Measurements from ENCODE around the gene THAP6.
"Not testable (repeated sequence)": the region's sequence is repeated elsewhere in the genome, so short reads cannot be mapped to it uniquely, and the experiment has no call there.

Gene THAP6, protein sequence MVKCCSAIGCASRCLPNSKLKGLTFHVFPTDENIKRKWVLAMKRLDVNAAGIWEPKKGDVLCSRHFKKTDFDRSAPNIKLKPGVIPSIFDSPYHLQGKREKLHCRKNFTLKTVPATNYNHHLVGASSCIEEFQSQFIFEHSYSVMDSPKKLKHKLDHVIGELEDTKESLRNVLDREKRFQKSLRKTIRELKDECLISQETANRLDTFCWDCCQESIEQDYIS

DNA sequence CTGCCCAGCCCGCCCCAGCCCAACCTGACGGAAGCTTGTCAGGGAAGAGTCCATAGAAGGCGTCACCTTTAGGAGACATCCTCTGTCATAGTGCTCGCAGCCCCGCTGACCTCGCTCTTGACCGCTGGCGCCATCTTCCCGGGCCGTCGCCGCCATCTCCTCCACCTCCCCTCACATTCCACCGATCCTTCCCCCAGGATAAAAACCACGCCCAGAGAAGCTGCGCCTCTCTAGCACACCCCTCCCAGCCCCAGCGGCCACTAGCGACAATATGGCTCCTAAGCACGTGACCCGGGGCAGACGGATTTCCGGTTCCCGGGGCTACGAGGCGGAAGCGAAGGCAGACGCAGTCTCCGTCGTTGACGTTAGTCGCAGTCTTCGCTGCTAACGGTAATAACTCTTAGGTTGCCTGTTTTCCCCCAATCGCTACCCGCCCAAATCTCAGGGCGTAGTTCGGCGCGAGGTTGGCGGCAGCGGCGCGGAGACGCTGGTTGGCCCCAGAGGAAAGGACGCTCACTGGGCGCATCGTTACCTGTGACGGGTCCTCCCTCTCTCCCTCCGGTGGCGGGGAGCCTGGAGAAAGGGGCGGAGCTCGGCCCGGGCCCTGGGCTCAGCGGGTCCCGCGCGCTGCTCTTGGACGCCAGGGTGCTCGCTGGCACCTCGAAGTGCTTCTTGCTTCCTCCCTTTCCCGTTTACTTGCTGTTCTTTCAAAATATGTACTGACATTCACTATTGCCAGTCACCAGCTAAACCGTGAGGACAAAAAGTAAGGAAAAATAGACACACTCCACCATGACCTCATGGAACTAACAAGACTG is at the start of gene THAP6, which contains the start of gene RCHY1:
THAP6 (plus strand) TSS at position 343 of the 818 bp plus-strand sequence. CDS start 980 bp downstream, outside the sequence.
RCHY1 (minus strand) TSS at position 273 of the 818 bp plus-strand sequence; CDS start at position 156, 117 bp downstream.
- peak; percentile 86 to 88 for DNase-seq

DNA sequence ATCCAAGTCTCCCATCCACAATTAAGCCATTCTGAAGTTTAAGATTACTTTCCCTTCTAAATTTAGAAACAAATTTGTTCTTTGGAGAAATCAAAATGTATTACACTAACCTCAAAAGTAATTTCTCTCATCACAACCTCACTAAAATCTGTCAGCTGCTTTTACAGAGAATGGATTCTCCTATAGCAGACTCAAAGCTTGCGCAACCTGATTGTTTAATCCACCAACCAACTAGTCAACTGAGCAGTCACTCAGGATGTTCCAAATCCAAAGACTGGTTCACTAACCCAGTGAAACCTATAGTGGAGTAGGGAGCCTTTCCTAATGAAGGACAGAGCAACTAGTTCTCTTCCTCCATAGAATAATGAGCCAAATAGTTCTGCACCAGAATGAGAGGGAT is 44.4 kb upstream of the THAP6 start:
- no peak for DNase-seq

DNA sequence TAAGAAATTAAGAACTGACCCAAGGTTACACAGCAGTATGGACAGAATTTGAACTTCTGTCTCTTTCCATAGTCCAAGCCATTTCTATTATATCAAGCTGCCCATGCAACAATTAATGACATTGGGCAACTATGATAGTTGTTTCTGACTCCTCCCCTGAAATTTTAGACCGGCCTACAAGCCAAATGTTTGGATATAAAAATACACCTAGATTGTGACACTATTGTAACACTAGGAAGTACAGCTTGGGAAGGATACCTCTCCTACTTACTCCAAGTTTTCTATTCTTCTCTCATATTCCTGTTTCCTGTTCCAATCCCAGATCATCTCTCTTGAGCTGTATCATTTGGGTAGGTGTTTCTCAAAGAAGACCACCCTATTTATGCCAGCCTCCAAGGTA is 43.5 kb upstream of the THAP6 start:
- DNase-seq: no peak

DNA sequence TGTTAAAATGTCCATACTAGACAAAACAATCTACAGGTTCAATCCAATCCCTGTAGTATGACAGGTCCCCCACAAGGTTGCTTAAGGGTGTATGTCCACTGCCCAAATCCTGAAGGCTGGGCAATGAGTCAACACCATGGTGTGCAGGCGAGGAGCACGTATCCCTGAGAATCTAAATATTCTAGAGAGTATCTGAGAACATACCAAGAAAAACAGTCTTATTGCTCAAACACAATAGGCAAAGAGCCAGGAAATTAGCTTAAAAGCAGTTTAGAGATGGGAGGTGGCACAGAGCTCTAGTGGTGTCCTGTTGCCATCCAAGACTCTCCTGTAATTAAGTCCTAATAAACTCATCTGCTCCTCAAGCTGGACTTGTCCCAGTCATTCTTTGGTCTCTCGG is 37.1 kb upstream of the THAP6 start:
- no peak for DNase-seq

DNA sequence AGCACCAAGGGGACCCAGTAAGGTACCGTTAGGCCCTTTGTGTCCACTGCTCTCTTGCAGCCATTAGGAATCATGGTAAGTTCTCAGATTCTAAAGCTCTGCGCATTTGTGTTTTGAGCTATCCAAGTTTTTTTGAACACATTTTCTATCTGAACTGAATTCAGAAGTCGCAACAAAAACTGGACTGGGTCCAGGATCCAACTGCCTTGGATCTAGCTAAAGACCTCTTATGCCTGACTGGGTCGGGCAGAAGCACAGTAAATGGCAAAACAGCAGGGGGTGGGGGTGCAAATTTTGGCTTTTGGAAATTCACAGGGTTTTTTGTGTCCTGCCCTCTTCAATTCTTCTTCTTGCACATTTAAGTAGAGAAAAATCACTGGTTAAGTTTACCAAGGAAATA is 30.1 kb upstream of the THAP6 start:
- DNase-seq: no peak

DNA sequence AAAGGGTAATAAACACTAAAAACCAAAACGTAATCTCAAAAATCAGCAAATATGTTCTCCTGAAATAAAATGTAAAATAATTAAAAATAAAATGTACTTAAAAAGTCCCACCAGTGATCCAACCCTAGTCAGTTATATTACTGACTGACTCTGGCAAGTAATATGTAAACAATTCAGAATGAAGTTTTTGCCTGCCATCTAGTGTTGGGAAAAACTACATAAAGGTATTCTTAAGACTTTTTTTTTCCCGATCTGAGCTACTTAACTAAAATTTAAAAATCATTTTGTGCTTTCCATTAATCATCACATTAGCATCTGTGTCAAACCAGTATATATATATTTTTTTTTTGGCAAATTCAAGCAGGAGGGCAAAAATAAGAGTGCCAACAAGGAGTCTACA is 24.1 kb upstream of the THAP6 start:
- no peak for DNase-seq

DNA sequence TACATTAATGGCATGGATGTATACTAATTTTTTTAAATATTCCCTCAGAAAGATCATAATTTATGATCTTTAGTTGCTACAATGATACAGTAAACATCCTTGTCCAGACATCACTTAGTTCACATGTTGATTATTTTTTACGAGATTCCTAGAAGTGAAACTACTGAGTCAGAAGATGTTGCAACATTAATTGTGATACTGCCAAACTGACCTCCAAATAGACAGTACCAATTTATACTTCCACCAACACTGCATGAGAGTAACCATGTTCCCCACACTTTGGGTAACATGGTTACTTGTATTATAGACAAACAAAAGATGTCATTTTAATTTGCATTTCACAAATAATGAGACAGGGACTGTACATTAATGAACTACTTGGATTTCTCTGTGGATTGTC is 19.7 kb upstream of the THAP6 start:
- DNase-seq: no peak

DNA sequence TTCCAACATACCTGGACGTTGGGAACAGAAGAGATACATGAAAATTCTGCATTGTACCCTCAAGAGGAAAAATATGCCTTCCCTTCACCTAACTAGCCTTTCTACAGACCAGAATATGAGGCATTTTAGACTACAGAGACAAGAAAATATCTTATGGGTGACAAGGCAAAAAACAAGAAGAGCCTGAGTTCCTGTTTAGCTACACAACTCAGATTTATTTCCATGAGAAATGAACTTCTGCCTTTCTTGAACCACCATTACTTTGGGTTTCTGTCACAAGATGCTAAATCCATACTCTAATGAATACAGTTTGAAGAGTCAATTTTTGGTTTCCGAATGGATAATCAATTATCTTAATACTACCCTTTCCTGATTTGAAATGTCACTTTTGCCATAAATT is 18.8 kb upstream of the THAP6 start:
- no peak for DNase-seq

DNA sequence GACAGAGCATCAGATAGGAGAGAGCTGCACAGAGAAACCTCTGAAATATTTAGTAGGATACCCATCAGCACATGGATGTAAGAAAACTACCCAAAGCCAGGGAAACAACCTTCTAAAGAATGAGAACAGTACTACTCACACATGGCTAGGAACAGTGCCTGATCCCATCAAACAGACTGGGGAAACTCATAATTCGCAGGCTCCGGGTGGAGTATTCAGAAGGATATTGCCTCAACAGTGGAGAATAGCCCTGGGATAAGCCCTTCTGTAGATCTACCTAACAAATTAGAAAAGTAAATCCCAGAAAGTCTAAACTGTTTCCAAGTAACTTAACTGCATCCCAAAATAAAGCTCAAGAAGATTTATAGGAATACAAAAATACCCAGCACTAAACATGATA is 17.9 kb upstream of the THAP6 start:
- DNase-seq: no peak

DNA sequence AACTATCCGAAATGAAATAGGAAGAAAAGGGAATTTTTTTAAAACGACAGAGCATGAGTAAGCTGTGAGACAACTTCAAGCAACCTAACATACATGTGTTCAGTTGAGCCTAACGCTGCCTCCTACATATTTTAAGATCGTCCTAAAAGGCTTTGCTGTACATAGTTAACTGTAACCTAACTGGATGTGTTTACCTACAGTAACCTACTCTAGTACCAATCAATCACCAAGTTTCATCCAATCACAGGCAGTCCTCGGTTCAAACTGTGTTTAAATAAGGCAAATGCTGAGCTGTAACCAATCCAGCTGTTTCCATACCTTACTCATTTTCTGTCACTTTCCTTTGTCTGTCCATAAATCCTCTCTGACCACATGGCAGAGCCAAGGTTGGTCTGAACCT is 17.1 kb upstream of the THAP6 start:
- DNase-seq: no peak

DNA sequence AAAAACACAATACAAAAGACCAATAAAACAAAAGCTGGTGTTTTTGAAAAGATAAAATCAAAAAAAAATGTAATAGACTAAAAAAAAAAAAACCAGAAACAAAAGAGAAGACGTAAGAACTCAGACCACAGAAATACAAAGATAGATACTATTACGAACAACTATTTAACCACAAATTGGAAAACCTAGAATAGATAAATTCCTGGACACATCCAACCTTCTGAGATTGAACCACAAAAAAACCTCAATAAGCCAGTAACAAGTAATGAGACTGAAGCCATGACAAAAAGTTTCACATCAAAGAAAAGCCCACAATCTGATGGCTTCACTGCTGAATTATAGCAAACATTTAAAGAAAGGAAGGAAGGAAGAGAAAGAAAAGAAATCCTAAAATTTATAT is 16.2 kb upstream of the THAP6 start:
- DNase-seq: no peak

DNA sequence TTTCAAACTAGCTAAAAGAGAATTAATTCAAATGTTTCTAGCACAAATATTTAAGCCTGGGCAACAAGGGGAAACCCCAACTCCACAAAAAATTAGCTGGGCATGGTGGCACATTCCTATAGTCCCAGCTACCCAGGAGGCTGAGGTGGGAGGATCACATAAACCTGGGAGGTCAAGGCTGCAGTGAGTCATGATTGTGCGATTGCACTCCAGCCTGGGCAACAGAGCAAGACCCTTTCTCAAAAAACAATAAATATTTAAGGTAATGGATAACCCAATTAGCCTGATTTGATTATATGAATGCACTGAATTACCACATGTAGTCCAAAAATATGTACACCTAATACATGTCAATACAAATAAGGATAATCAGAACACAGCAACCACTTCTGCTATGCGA is 14.4 kb upstream of the THAP6 start:
- no peak for DNase-seq

DNA sequence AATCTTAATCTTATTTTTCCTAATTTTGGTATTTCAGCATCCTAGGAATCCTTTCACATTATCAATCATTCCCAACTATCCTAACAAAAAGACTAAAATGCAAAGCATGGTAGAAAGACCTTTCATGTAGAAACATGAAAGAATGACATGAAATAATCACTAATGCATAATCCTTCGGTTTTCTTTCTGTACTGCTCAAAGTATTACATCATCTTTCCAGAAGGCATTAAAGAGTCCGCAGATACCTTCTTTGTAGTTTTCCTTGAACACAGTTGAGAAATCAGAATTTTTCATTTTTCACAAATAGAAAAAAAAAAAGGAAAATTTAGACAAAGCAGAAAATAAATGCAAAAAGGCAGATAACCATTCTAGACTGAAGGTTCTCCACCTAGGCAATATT is 11.6 kb upstream of the THAP6 start:
- no peak for DNase-seq

DNA sequence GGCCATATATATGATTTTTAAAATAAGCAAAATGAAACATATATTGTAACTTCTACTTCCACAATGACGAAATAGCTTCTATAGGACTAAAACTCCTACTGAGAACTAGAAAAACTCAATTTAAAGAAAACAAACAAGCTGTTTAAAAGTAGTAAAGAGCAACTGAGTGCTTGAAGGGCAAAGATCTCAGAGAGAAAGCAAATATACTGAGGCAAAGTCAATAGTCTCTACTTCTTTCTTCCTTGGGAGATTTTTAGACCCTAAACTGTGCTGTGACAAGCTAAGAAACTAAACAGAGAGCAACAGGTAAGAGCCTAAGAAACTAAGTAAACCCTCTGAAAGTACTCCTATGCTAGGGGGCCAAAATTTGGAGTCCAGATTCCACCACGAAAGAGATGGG is 8.6 kb upstream of the THAP6 start:
- DNase-seq: no peak

DNA sequence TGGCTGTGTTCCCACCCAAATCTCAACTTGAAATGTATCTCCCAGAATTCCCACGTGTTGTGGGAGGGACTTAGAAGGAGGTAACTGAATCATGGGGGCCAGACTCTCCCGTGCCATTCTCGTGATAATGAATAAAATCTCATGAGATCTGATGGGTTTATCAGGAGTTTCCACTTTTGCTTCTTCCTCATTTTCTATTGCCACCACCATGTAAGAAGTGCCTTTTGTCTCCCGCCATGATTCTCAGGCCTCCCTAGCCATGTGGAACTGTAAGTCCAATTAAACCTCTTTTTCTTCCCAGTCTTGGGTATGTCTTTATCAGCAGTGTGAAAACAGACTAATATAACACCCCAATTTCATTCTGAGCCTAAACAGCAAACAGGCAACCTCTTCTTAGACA is 4.7 kb upstream of the THAP6 start:
- DNase-seq: not testable (repeated sequence)

DNA sequence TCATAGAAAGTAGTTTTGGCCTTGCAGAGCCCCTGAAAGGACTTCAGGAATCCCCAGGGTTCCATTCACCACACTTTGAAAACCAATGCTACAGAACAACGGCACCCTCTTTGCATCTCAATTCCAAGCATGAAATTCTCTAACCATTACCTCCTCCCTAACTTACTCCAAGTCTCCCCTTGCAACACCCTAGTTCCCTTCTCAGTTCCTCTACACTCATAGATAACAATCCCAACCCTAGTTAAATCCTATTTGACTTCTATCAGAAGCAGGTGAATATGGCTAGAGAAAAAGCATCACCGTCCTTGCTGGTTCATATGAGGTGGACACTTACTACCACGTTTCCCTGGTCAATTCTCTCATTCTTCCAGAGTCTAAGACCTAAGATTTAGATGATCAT is 2.4 kb upstream of the THAP6 start:
- DNase-seq: no peak

DNA sequence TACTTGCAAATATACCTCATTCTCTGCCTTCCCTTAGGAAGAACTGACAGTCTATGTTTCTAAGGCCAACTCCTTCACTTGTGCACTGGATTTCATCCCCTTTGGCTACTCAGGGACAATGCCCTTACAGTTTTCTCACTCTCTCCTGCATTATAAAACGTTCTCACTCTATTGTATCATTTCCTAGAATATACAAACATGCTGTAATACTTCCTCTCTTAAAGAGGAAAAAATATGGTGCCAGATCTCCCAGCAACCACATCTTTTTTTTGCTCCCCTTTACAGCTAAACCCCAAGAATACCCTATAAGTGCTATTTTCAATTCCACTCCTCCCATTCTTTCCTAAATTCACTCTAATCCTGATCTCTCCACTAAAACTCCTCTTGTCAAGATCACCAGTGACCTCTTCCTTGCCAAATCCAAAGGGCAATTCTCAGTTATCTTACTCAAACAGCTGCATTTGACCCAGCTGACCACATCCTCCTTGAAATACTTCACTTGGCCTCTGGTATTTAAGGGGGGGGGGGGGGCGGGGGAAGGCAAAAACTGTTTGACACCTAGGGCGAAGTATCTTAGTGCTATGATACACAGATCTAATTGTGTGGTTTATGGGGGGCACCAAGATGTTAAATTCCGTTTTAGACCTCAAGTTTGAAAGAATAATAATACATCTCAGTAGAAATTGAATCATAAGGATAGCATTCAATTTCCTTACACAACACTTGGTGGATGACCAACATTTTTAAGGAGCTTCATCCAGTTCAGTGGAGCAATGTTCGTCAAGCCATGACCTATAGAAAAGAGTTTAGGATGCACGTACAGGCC is 1.7 kb upstream of the THAP6 start:
- DNase-seq: no peak

DNA sequence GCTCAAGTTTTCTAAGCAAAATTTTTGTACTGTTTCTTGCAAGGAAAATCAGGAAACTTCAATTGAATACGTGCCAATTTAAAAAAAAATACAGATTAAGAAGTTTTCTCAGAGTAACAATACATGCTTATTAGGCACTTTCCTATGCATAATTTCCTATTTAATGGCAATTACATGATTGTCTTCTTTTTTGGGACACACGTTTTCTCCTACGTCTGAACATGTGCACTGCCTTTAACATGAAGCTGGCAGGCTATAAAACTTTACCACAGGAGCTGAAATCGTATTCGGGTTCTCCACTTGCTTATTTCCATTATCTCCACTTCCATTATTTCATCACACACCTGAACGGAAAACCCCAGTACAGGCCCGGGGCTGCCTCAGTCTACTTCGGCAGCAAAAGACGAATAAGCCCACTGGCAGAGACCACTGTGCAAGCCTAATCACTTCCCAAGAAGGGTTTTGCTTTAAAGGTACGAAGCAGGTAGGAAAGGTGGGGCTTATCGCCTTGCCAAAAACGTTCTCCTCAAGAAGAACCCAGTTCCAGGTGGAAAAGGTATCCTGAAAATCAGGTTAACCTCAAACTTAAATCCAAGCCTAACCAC is 645 bp upstream of the THAP6 start:
- no peak for DNase-seq

DNA sequence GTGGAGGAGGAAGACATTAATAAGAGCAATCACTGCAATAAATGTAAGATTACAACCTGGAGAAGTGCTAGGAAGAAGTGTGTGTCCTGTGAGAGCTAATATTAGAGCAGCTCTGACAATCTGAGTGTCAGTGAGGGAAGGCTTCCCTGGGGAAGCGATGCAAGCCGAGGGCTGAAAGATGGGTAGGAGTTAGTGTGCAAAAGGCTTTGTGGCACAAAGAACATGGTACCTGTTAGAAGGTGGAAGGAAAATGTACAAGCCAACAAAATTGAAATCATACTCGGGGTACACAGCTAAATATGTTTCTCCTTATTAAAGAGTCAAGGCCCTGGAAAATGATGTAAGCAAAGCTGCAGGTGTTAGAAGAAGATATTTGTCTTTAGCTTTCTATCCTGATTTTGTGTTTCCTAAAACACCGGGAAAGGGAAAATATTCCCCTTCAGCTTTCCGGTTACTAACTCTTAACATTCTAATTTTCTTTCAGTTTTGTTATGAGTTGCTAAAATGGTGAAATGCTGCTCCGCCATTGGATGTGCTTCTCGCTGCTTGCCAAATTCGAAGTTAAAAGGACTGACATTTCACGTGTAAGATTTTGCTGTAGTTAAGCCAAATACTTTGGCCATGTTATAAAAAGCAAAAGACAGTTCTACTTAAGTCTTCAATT is 808 bp downstream of the THAP6 start:
- peak in 1 of 2 donors; percentile 5 for DNase-seq

DNA sequence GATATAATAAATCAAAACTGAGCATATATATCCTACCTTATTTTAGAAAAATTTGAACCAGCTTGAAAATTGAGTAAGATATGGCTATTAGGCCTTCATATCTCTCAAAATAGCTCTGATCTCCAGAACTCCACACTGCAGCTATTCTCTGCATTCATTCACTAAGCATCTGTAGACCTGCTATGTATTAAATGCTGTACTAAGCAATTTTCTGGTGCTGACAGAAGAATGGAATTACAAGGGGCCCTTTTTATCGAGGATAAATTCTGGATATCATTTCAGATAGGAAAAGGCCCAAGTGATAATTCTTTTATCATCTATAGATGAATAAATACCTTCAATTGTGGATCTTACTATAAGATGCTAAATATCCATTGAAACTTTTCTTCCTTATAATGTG is 1.9 kb downstream of the THAP6 start:
- DNase-seq: no peak

DNA sequence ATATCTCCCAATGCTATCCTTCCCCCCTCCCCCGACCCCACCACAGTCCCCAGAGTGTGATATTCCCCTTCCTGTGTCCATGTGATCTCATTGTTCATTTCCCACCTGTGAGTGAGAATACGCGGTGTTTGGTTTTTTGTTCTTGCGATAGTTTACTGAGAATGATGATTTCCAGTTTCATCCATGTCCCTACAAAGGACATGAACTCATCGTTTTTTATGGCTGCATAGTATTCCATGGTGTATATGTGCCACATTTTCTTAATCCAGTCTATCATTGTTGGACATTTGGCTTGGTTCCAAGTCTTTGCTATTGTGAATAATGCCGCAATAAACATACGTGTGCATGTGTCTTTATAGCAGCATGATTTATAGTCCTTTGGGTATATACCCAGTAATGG is 5.2 kb downstream of the THAP6 start:
- not testable (repeated sequence) for DNase-seq

DNA sequence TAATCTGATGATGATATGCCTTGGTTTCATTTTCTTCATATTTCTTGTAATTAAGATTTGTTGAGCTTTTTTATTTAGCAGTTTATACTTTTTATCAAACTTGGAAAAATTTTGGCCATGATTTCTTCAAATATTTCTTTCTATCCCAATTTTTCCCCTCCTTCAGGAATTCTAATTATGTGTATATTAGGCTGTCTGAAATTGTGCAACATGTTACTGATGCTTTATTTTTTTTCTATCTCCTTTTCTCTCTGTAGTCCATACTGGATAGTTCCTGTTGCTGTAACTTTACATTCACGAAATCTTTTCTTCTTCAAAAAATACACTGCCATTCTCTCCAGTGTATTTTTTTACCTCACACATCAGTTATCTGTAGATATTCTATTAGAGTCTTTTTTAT is 10.8 kb downstream of the THAP6 start:
- no peak for DNase-seq

DNA sequence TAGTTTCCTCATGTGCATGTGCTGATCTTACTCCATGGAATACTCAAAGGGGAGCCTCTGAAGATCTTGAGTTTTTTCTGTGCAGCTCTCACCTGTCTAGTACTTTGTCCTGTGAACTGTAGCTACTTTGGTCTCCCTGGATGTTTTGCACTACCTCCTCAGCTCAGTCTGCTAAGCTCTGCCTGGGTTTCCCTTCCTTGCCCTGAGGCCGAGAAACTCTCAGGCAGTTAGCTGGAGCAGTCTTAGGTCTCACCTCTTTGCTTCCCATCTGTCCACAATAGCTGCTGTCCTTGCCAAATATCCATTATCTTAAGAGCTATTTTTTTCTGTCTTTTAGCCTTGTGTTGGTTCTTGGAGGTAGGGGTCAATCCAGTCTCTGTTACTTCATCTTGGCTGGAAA is 11.6 kb downstream of the THAP6 start:
- DNase-seq: no peak
